Adrenal gland (tissue), 12 donors: ENCODE data around the gene CCDC122. TPM values are rescaled to one million over a fixed set of nuclear protein-coding genes. Genes with fewer than 3 reads are reported as not detected.

Experiments
- DNase-seq, 7 donors: peaks; one replicate each; pipeline ENCODE4 v3.0.0-alpha.2; 2019 to 2020
- H3K27ac ChIP-seq, 5 donors: fragments of 200-600 bp; sonication (generic) in 4 of 5; 1 replicate in 3 of 5; 2 replicates in 2 of 5; pipeline versions ENCODE4 v1.5.1 to v1.8.0; 2016 to 2020; ENCODE audit warnings: mild to moderate bottlenecking in 1 of 5
- H3K27me3 ChIP-seq: fragments of 200-600 bp; 2 replicates; pipeline ENCODE4 v1.8.0; 2021
- H3K36me3 ChIP-seq, 2 donors: fragments of 200-600 bp; replicated peaks in 1 of 2; 1 replicate in 1 of 2; 2 replicates in 1 of 2; pipeline versions ENCODE4 v1.5.1 to v1.8.0; 2018 to 2022
- H3K4me1 ChIP-seq, 2 donors: fragments of 200-600 bp; replicated peaks in 1 of 2; 1 replicate in 1 of 2; 2 replicates in 1 of 2; pipeline versions ENCODE4 v1.5.1 to v1.8.0; 2018 to 2021
- H3K4me3 ChIP-seq, 4 donors: fragments of 200-600 bp; sonication (generic) in 3 of 4; one replicate each; pipeline ENCODE4 v1.5.1; 2016 to 2018
- H3K9me3 ChIP-seq, 3 donors: fragments of 200-600 bp; sonication (generic) in 1 of 3; replicated peaks in 1 of 3; 1 replicate in 2 of 3; 2 replicates in 1 of 3; pipeline versions ENCODE4 v1.5.1 to v1.8.0; 2016 to 2021
- CTCF ChIP-seq, 6 experiments: fragments of 450-650 bp in 4 of 6; fragments of 200-600 bp in 2 of 6; sonication (generic) in 1 of 6; IDR thresholded peaks; 1 replicate in 5 of 6; 2 replicates in 1 of 6; pipeline versions ENCODE4 v1.5.1 to v1.8.0; 2016 to 2021; ENCODE audit warnings: antibody characterized with exemption in 6 of 6, mild to moderate bottlenecking in 2 of 6, moderate library complexity in 1 of 6
- POLR2A ChIP-seq, 2 donors: fragments of 450-650 bp; IDR thresholded peaks; one replicate each; pipeline ENCODE4 v1.6.1; 2017; ENCODE audit warnings: antibody characterized with exemption in 2 of 2, mild to moderate bottlenecking in 2 of 2, moderate library complexity in 1 of 2
- WGBS, 4 donors: extraction: QIAGEN DNeasy Blood & Tissue Kit in 2 of 4; methylation state at CpG; one replicate each; pipeline versions ENCODE4 v1.1.5 to v1.1.7; 2013 to 2017; 5-methylcytosine and 5-hydroxymethylcytosine counted together
- intact Hi-C, 2 donors: fragments of 100-400 bp; cut with DNase I; formaldehyde crosslinking; loops; one replicate each; pipeline versions ENCODE4 v1.14.1 to v1.15.0; 2022 to 2023
- polyA plus RNA-seq, 3 donors: library from polyadenylated mRNA; stranded (reverse); fragments of 200-250 nt in 2 of 3; fragments of 350-450 nt in 1 of 3; fragmentation: Illumina TruSeq in 1 of 3; extraction: RNeasy Lipid Tissue Mini Kit (QIAGEN cat#74804) in 1 of 3; gene quantifications; one replicate each; pipeline ENCODE4 v1.2.3, GENCODE V29; 2013 to 2014
- total RNA-seq, 9 donors: library from RNA; depleted of rRNA in 4 of 9; stranded (reverse); fragments of >200 nt in 4 of 9; fragments of 120-200 nt in 1 of 9; fragmentation: NEBNext Ultra II Directional in 1 of 9; extraction: Animal tissue kit (Norgen Biotek cat#: 25700) in 1 of 9; gene quantifications; one replicate each; pipeline versions ENCODE4 v1.1.0 to v1.2.4, GENCODE V29; 2013 to 2023
- donor health status: healthy with polysubstance abuse.
- donor health status: Bipolar disorder and iron deficiency.
- donor health status: DM: yes; HTN: yes; CAD: no.
- donor health status: DM: no; HTN: no; CAD: no.
- donor health status: DM: no; HTN: no; CAD: no.
- donor health status: DM: yes; HTN: yes; CAD: no.

CCDC122 gene
- total and polyA plus RNA-seq, 12 donors: 0.79 to 16.8 (median 6.6) TPM

- TF ChIP-seq CTCF (IDR thresholded peaks at IDR 0.05): no peak
- peaks cover 0 to 7% of the 10 kb centered on the region in 2 donors for H3K4me1 ChIP-seq
- no peaks in the 10 kb centered on the region for H3K27me3 ChIP-seq
- H3K4me3 ChIP-seq: no peak overlapping the region
- H3K36me3 ChIP-seq: no peaks in the 10 kb centered on the region
- no peak for DNase-seq
- intact Hi-C loops: no loop called here
- 67 to 85% (median 78%) methylated on average over 4 of the region's 4 CpGs for WGBS, 4 donors
- H3K9me3 ChIP-seq: no peaks in the 10 kb centered on the region
- H3K27ac ChIP-seq: no peak overlapping the region
These were observed 63.1 kb downstream of the CCDC122 start for GRCh38 chr13:43816401-43816889.

GRCh38 chr13:43815204-43815603 lies 64.3 kb downstream of the CCDC122 start:
- no peaks in the 10 kb centered on the region for H3K36me3 ChIP-seq
- H3K9me3 ChIP-seq: no peaks in the 10 kb centered on the region
- H3K27ac ChIP-seq: peak overlapping the region in 1 of 5 donors; percentile 15
- intact Hi-C loops: no loop called here
- TF ChIP-seq CTCF (IDR thresholded peaks at IDR 0.05): no peak
- TF ChIP-seq POLR2A (IDR thresholded peaks at IDR 0.05): no peak
- no peaks in the 10 kb centered on the region for H3K27me3 ChIP-seq
- WGBS, 4 donors: 17 to 50% (median 25%) methylated on average over 2 of the region's 2 CpGs
- no peak overlapping the region for H3K4me3 ChIP-seq
- peaks cover 0 to 7% of the 10 kb centered on the region in 2 donors for H3K4me1 ChIP-seq
- peak in 2 of 7 donors; percentile 14 to 24 for DNase-seq

- intact Hi-C loops: loop anchor here in 1 of 2 donors (10.0 kb wide), 1 partner anchor 1214 kb away; no protein-coding TSS in a partner anchor
- H3K4me3 ChIP-seq: no peak overlapping the region
These were observed 70.9 kb downstream of the CCDC122 start for GRCh38 chr13:43808676-43809075.

GRCh38 chr13:43805681-43806128 lies 73.8 kb downstream of the CCDC122 start:
- Histone ChIP-seq H3K27me3 (no peaks in the 10 kb centered on the region), H3K9me3 (no peaks in the 10 kb centered on the region), H3K36me3 (no peaks in the 10 kb centered on the region), H3K27ac (no peak overlapping the region), H3K4me1 (peaks cover 0 to 7% of the 10 kb centered on the region in 2 donors), H3K4me3 (no peak overlapping the region)
- DNase-seq: no peak
- TF ChIP-seq CTCF (IDR thresholded peaks at IDR 0.05) (no peak), POLR2A (IDR thresholded peaks at IDR 0.05) (no peak)
- WGBS, 4 donors: 78 to 87% (median 84%) methylated on average over 6 of the region's 6 CpGs
- intact Hi-C loops: loop anchor here in 1 of 2 donors (10.0 kb wide), 1 partner anchor 1211 kb away; no protein-coding TSS in a partner anchor

More at GRCh38 chr13:43808676-43809075, 70.9 kb downstream of the CCDC122 start:
- Histone ChIP-seq H3K4me1 (peaks cover 0 to 7% of the 10 kb centered on the region in 2 donors), H3K27me3 (no peaks in the 10 kb centered on the region), H3K27ac (no peak overlapping the region), H3K9me3 (no peaks in the 10 kb centered on the region), H3K36me3 (no peaks in the 10 kb centered on the region)
- no peak for TF ChIP-seq POLR2A (IDR thresholded peaks at IDR 0.05)
- TF ChIP-seq CTCF (IDR thresholded peaks at IDR 0.05): no peak
- no peak for DNase-seq
